Glomerular visceral epithelial cell (primary cell): Measurements from ENCODE around the gene AKR1C2.
A peak's percentile ranks its signal among the peaks of the same experiment; 100 is the strongest.
"Not testable (repeated sequence)": the region's sequence is repeated elsewhere in the genome, so short reads cannot be mapped to it uniquely, and the experiment has no call there.

Source experiments
- DNase-seq: peaks from one replicate; pipeline ENCODE4 v3.0.0-alpha.2; 2016; ENCODE audit errors: extremely low spot score

AKR1C2 gene

DNA sequence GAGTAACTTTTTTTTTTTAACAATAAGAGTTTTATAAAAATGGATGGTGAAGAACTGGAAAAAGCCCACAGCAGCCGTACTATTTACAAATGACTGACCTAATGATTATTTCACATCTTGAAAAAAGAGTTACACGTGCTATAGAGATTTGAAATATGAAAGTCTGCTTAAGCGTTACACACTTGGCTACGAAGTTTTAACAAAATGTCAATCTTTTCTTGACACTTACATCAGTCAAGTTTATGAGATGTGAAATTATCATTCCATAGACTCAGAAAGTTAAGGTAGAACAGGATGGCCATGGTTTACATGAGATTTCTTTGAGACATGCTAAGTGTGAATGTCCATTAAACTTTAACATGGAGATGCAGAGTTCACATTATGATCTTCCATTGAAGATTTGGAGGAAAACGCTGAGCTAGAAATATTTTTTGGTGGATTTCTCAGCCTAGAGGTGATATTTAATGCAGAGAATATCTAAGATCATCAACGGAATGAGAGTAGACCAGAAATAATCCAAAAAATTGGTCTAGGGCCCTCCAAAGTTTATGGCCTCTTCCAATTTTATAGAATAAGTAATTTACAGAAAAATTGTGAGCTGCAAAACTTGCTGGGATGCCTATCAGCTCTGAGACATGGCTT is 15.5 kb downstream of the AKR1C2 start:
- not testable (repeated sequence) for DNase-seq

DNA sequence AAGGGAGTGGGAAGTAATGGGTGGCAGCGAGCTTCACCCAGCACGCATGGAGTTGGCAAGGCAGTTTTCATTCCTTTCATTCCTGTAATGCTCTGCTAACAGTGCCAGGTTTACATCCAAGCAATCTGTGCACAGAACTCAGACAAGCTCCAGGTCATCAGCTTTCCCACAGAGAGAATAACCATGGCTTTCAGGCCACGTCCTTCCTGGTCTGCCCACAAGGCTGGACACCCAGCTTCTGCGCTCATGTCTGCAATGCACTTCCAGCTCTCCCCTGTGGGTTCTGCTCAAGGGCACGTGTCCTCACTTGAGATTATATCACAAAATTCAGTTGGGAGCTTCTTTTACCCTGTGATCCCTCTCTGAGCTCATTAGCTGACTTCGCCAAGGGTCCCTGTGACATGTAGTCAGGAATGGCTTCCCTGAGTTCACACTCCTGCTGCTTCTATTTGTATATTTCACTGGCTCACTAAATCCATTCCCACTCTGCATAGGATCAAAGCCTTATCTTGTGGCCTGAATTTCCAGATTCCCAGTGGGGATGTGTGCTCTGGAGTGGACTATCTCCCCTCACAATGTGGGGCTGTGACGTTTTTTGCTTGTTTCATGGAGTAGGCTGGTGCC is 18.6 kb downstream of the AKR1C2 start:
- DNase-seq, result no peak

DNA sequence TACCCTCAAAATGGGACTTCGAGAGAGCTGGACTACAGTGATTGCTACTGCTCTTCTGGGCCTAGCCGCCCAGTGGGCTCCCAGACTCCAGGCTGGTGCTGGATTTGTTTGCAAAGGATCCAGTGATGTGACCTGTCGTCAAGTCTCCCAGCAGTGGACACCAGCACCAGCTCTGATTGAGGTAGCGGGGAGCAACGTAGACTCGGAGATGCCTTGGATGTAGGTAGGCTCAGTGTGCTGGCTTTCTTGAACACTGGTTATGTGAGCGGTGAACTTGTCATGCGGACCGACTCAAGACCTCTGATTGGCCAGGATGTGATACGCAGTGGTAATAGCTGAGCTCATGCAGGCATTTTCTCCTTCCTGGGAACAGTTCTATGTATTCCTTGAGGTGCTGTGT is 19.4 kb downstream of the AKR1C2 start:
- no peak for DNase-seq

DNA sequence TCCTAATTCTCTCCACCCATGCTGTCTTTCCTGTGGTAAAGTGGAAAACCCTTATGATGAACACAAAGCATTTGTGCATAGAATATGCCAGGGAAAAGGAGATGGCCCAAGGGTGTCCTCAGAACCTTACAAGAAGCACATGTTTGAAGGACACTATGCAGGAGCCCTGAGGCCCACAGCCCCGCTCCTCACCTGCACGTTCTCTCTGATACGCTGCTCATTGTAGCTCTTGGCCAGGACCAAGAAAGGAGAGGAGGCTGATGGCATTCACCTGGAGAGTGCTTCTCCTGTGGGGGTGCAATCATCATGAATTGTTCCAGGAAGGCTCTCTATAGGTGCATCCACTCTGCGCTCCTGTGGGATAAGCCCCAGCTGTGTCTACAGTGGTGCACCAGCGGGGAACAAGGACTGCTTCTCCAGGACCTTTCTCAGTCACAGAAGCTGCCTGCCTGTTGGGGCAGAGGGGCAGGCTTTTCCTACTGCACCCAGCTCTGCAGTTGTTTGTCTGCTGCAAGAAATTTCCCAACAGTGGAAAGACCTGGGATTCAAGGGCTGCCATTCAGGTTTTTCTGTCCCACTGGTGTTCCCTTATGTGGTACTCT is 19.9 kb downstream of the AKR1C2 start:
- DNase-seq, result no peak

DNA sequence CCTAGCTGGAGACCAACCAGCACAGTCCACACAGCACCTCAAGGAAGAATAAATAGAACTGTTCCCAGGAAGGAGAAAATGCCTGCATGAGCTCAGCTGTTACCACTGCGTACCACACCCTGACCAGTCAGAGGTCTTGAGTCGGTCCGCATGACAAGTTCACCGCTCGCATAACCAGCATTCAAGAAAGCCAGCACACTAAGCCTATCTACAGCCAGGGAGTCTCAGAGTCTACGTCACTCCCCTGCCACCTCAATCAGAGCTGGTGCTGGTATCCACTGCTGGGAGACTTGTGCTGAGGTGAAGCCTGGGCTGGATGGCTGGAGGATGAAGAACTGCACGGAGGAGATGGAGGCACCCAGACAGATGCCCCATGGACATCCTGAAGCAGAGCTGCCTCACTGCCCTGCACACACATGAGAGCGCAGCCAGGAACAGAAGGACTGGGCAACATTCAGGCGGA is 20.9 kb downstream of the AKR1C2 start:
- DNase-seq, result no peak

DNA sequence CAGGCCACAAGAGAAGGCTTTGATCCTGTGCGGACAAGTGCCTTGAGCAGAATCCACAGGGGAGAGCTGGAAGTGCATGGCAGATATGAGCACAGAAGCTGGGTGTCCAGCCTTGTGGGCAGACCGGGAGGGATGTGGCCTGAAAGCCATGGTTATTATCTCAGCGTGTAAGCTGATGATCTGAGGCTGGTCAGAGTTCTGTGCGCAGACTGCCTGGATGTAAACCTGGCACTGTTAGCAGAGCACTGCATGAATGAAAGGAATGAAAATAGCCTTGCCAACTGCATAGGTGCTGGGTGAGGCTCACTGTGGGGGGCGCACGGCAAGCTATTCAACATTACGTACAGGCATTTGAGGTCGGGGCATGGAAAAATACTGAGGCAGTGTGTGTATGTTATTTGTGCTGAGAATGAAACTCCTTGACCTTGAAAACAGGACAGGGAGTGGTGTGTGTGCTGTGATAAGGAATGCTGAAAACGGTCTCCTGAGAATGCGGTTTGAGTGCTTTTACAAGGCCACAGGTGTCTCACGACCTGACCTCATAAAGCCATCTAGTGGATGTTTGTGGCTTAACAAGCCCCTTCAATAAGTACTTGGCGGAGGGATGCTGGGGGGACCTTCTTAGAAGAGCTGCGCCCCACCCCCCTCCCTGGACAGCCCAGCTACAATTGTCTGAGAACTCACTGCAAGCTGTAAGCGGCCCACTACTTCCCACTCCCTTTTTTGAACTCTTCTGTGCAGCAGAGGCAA is 21.8 kb downstream of the AKR1C2 start:
- DNase-seq, result peak; percentile 56

DNA sequence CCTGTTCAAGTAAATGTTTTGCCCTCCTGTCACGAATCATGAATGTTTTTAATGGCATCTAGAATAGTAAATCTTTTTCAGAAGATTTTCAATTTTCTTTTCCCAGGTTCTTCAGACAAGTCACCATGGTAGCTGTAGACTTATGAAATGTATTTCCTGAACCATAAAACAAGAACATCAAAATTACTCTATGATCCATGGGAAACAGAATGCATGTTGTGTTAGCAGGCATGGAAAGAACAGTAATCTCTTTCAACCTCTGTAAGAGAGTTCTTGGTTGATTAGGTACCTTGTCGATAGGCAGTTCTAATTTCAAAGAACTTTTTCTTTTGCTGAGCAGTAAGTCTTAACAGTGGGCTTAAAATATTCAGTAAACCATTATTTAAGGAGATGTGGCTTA is 22.9 kb downstream of the AKR1C2 start:
- DNase-seq, result no peak

DNA sequence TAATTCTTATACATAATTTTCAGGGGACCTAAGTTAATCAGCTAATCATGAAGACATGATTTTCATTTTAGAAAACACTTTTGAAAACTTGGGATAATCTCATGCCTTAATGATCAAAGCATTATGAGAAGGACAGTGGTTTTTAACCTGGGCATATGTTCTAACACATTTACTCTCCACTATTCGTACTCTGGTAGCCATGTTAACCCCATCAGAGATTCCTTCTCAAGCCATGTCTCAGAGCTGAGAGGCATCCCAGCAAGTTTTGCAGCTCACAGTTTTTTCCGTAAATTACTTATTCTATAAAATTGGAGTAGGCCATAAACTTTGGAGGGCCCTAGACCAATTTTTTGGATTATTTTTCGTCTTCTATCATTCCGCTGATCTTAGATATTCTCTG is 24.8 kb downstream of the AKR1C2 start:
- no peak for DNase-seq

DNA sequence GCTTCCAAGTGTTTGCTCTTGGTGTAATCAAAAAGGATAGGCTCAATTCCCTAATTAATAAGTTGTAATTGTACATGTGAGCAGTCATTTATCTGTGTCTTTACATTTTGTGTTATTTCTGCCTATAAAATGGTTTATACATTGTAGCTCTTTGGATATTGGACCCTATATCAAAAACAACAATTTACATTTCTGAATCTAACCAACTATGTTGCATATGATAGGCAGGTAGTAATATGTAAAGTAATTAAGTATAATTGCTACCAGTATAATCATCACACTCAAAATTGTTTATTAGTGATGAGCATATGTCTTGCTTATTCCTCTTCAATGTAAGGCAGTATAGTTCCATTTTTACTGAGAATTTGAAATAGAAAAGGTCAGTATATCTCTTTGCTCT is 26.6 kb downstream of the AKR1C2 start:
- DNase-seq, result no peak

DNA sequence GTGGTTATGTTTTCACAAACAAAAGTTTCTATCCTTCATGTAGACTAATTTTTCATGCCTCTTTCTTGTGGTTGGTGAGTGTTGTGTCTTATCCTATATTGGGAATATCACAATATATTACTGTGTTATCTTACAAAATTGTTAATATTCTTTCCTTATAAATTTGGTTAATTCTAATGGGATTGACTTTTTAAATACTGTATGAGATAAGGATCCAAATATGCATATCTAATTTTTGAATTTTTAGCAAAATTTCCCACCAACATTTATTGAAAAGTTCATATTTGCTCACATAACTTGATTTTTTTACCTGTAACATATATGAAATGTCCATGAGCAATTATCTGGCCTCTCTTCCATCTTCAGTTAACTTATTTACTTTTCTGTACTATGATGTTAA is 29.3 kb downstream of the AKR1C2 start:
- not testable (repeated sequence) for DNase-seq

DNA sequence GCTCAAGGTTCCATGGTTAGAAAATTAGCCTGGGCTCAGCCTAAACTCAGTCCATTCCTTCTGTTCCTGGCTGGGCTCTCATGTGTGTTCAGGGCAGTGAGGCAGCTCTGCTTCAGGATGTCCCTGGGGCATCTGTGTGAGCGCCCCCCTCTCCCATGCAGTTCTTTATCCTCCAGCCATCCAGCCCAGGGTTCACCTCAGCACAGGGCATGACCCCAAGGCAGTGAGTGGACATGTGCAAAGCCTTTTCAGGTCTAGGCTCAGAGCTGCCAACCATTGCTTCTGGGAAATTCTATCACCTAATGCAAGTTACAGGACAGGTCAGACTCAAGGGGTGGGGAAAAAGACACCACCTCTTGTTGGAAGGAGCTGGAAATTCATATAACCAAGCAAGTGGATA is 30.4 kb downstream of the AKR1C2 start:
- DNase-seq, result not testable (repeated sequence)

DNA sequence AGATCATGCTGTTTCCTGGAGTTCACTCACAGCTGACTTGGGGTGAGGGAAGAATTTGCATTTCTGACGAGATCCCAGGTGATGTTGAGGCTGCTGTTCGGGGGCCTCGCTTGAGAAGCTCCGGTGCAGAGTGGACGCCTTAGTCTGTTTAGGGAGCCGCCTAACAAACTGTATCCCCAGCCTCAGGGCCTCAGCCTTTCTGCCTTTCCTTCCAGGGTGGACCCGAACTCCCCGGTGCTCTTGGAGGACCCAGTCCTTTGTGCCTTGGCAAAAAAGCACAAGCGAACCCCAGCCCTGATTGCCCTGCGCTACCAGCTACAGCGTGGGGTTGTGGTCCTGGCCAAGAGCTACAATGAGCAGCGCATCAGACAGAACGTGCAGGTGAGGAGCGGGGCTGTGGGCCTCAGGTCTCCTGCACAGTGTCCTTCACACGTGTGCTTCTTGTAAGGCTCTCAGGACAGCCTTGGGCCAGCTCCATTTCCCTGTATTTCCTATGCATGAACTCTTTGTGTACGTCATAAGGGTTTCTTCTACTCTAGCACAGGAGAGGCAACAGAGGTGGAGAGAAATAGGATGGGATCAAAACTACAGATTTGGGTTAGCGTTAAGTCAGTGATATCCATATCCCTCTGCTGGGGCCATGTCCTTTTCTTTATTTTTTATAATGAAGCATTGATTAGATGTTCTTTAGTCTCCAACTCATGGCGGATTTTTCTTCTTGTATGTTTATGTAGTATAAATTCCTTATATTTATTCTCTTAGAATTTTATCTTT is 31.1 kb downstream of the AKR1C2 start:
- DNase-seq, result not testable (repeated sequence)

DNA sequence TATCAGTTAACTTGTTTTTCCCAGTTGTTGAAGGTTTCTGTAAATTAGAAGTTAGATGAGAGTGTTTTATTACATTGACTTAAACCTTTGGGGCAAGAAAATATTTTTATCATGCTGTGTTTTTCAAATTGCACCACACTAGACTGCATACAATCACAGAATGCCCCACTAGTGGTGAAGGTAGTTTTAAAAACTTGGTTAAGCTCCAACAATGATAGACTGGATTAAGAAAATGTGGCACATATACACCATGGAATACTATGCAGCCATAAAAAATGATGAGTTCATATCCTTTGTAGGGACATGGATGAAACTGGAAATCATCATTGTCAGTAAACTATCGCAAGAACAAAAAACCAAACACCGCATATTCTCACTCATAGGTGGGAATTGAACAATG is 33.3 kb downstream of the AKR1C2 start:
- DNase-seq, result not testable (repeated sequence)

DNA sequence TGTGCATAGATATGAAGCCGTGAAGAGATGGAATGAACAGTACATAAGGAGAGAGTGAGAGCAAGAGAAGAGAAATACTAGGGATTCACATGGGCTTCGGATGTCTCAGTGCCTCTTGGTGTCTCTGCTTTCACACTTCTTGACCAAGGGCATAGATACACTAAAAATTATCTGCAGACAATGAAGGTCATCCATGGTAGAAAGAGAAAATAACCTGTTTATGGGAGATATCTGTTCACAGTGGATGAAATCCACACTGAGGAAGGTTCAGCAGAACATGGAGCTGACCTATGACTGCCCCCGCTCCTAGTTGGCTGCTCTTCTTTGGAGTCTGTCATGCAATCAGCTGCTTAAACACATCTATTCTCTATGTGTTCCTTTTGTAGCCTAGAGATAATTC is 34.4 kb downstream of the AKR1C2 start:
- DNase-seq, result not testable (repeated sequence)

DNA sequence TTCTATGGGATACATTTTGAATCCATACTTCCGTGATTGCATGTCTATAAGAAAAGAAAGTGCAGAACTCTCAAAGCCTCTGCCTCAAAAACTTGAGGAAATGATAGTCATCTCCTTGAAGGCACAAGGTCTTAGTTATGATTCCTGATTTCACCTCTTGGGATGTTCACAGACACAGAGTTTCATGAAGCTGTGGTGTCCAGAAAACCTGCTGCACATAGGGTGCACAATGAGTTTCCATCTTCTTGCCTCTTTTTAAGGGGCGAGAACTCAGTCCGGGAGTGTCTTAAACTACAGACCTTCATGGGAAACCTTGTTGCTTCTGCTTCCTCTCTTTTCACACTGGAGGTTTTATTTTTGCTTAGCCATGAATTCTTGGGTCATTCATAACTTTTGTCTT is 36.5 kb downstream of the AKR1C2 start:
- DNase-seq, result not testable (repeated sequence)

DNA sequence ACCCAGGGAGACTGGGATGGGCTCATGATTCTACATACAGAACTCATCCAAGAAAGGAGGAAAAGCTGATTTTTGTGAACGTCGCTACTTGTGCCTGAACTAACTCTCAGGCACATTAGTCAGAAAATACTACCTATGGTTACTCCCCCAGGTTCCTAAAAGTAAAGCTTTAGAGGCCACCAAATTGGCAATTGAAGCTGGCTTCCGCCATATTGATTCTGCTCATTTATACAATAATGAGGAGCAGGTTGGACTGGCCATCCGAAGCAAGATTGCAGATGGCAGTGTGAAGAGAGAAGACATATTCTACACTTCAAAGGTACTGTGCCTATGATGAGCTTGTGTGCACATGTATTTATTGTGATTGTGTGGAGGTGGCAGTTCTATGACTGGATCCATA is 37.9 kb downstream of the AKR1C2 start:
- not testable (repeated sequence) for DNase-seq

DNA sequence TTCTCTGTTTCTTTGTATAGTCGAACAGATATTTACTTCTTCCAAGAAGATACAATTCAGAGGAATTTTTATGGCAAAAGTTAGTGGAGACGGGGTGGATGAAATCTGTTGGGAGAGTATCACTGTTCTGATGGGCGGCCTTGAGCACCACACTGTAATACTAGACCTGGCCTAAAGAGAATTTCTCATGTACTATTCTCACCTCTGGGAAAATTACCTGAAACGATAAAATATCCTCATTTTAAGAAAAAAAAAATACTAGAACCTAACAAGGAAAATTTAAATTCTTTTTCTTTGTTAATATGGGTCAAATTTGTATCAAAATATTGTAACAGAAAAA is 39.9 kb downstream of the AKR1C2 start:
- not testable (repeated sequence) for DNase-seq

DNA sequence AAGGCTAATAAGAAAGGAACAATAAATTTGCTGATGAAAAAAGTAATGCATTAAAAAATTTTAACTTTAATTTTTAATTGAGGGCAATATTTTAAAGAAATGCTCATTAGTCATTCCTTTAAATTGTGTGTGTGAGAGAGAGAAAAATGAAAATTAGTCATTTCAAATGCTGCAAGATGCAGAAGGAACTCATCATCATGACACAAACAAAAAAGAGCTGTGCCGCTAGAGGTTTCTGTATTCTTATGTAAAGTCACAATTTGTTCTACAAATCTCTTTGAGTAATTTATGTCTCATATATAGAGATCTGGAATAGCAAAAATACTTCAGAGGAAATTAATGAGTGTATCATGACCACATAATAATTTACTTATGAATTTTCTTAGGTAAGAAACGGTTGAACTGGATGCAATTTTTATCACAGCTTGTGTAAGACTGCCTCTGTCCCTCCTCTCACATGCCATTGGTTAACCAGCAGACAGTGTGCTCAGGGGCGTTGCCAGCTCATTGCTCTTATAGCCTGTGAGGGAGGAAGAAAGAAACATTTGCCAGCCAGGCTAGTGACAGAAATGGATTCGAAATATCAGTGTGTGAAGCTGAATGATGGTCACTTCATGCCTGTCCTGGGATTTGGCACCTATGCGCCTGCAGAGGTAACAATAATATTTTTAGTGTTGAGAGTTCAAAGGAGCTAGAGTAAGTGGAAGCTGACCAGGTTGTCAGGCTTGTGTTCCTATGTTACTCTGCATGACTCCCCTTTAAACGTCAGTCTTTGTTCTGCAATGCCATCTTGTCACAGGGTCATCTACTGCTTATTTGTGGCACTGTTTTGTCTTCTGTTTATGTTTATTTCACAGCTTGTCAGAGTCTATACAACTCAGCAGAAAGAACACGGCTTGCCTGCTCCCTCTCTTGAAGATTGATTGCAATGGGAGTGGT is 40.5 kb downstream of the AKR1C2 start, which contains the start of gene AKR1C1:
TSS of gene AKR1C1 (plus strand) at position 540 of the 939 bp plus-strand sequence. CDS start at position 570, 30 bp downstream.
- peak; percentile 15 for DNase-seq

DNA sequence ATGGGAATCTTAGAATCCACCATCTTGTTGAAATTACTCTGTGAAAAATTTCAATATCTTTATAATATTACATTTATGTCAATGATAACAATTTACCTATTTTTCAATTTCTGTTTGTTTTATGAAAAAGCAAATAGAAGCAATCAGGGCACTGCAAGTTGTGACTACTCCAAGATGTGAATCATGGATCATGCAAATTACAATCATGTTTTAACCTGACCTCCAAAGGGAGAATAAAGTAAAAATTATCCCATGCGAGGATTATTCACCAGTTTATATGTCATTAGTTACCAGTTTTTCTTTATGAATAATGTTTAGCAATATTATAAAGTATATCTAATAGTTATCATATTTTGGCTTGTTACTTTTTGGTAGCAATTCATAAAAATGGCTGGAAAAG is 41.3 kb downstream of the AKR1C2 start:
- DNase-seq, result not testable (repeated sequence)

DNA sequence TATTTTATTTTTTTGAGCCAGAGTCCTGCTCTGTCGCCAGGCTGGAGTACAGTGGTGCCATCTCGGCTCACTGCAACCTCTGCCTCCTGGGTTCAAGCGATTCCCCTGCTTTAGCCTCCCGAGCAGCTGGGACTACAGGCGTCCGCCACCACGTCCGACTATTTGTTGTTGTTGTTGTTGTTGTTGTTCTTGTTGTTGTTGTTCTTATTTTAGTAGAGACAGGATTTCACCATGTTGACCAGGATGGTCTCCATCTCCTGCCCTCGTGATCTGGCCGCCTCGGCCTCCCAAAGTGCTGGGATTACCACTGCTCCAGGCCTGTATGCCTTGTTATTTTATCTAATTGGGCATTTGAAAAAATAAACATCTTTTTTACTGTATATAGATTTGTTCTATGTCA is 42.1 kb downstream of the AKR1C2 start:
- not testable (repeated sequence) for DNase-seq
